T-helper 17 cell (primary cell): ENCODE results near the gene ANKRD44. TPM values are rescaled to one million over a fixed set of nuclear protein-coding genes. Genes with fewer than 3 reads are reported as not detected.
"Not testable (repeated sequence)": the region's sequence is repeated elsewhere in the genome, so short reads cannot be mapped to it uniquely, and the experiment has no call there.

Experiments used
- ATAC-seq: fragments of 150-1000 bp; cut with Tn5 transposase; 2 replicates; pipeline ENCODE4 v1.10.0; 2021; ENCODE audit warnings: mild to moderate bottlenecking, moderate library complexity
- DNase-seq, 3 donors: peaks; one replicate each; pipeline versions ENCODE4 v3.0.0 to v3.0.0-alpha.2; 2020 to 2021
- H3K9me3 ChIP-seq: one replicate; pipeline ENCODE4 v1.7.0; 2013; ENCODE audit warnings: low read length, mild to moderate bottlenecking; ENCODE audit not compliant: control insufficient read depth, poor library complexity, severe bottlenecking
- H3K27ac Mint-ChIP-seq: one replicate; pipeline ENCODE4 v1.8.0; 2022; ENCODE audit warnings: mild to moderate bottlenecking, moderate library complexity, mixed read lengths
- H3K27me3 Mint-ChIP-seq: one replicate; pipeline ENCODE4 v1.8.0; 2022; ENCODE audit warnings: mixed read lengths
- H3K36me3 Mint-ChIP-seq: one replicate; pipeline ENCODE4 v1.8.0; 2022; ENCODE audit warnings: low read depth, mixed read lengths
- H3K4me1 Mint-ChIP-seq: one replicate; pipeline ENCODE4 v1.8.0; 2022; ENCODE audit warnings: mild to moderate bottlenecking, mixed read lengths
- H3K4me3 Mint-ChIP-seq: one replicate; pipeline ENCODE4 v1.8.0; 2022; ENCODE audit warnings: mild to moderate bottlenecking, moderate library complexity, mixed read lengths
- total RNA-seq, 4 donors: library from RNA in 2 of 4; stranded (reverse) in 2 of 4; gene quantifications; one replicate each; pipeline ENCODE4 v1.2.3 and lab custom pipeline; 2022 to 2026

ANKRD44 gene
- total RNA-seq (100 to 1,000 TPM; 232 to 246 TPM), total RNA-seq (lab: John Stamatoyannopoulos, UW) (299 to 386 reads per million in 2 donors)

DNA sequence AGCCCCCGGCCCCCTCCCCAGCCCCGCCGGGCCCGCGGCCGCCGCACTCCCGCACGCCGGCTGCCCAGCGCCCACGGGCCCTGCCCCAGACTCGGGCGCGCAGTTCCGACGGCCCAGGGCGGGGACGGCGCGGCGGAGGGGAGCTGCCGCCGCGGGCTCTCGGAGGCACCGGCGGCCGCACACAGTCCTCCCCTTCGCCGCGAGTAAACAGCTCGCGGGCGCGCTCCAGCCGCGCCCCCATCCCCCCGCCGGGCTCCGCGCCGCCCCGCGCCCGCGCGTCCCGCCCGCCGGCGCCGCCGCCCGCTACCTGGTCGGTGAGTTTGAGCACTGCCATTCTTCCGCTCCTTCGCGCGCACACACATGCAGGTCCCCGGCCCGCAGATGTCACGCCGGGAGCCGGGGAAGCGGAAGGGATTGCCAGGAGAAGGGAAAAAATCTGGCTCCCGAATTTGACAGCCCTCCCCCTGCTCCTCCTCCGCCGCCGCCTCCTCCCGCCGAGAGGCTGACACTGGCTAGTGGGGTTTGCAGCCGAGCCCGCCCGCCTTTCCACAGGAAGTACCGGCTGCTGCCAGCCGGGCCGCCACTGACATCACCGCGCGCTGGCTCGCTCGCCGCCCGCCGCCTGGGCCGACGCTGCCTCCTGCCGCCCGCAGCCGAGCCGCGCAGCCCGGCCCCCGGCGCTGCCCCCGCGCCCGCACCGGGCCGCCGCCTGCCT, at the start of gene ANKRD44:
Gene ANKRD44 (minus strand): TSS at position 510 of the 715 bp plus-strand sequence. CDS start 176 bp downstream, at position 334.
- peak; percentile 84 for ATAC-seq
- H3K4me3 Mint-ChIP-seq = peak within 1 kb of the TSS; percentile 94

DNA sequence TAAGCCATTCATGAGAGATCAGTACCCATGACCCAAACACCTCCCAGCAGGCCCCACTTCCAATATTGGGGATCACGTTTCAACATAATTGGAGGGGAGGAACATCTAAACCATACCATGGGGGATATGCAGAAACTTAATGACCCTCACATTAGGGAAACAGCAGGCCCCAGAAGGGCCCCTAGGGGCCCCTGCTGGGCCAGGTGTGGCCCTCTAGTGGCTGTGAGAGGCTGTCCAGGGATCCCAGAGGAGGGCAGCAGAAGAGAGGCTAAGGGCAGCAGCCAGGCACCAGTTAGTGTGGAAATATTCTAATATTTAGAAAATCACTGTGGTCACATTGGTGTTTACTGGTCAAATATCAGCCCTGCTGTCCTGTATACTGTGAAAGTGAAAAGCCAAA, 49.3 kb upstream of the ANKRD44 start:
- Mint-ChIP-seq H3K36me3 (no peaks in the 10 kb centered on the region), H3K4me1 (peaks cover 16% of the 10 kb centered on the region), H3K27ac (peak overlapping the region; percentile 75), H3K27me3 (no peaks in the 10 kb centered on the region), H3K4me3 (no peak overlapping the region)
- no peak for DNase-seq
- no peak for ATAC-seq
- no peaks in the 10 kb centered on the region for H3K9me3 ChIP-seq

More for the DNA sequence above, at the start of gene ANKRD44:
- Mint-ChIP-seq H3K27me3 (no peaks in the 10 kb centered on the region), H3K27ac (peak within 1 kb of the TSS; percentile 99), H3K4me1 (peaks cover 46% of the 10 kb centered on the region), H3K36me3 (no peaks in the 10 kb centered on the region)
- peak; percentile 81 to 88 (median 85) for DNase-seq
- H3K9me3 ChIP-seq = no peaks in the 10 kb centered on the region

DNA sequence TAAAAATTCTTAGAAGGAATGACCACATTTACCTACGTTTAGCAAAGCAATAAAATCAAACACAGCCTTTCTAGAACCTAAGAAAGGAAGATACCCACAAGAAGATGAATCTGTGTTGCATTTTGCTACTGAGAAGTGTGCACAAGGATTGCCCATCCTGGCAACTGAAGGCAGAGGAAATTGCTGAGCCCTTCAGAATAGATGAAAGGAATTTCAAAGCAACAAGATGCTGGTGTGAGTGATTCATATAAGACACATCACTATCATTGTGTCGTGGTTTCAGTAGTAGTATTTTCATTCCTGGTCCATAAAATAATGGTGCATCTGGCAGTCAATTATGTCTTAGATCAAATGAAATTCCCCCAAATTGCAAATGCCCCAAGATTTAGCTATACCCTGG, 48.4 kb upstream of the ANKRD44 start:
- no peak for ATAC-seq

DNA sequence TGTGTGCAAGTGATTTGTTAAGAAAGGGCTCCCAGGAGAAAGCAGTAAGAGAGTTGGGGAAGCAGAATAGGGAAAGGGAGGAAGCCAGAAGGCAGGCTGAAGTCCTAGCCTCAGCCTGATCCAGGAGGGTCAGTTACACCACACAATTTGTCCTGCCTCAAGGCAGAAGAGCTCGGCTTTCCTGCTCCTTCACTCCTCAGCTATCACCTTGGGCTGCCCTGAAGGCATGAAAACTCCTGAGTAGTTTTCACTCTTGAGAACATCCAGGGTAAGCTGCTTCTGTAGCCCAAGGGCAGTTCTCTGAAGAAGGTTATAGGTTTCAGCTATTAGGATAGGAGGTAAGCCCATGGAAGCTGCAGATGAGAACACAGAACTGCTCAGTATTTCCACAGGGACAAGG, 47.4 kb upstream of the ANKRD44 start:
- ATAC-seq = no peak
- DNase-seq = no peak
- peaks cover 16% of the 10 kb centered on the region for H3K4me1 Mint-ChIP-seq
- no peak overlapping the region for H3K27ac Mint-ChIP-seq
- no peaks in the 10 kb centered on the region for H3K36me3 Mint-ChIP-seq
- H3K4me3 Mint-ChIP-seq = no peak overlapping the region
- H3K9me3 ChIP-seq = no peaks in the 10 kb centered on the region
- H3K27me3 Mint-ChIP-seq = no peaks in the 10 kb centered on the region

More for the DNA sequence above, 48.4 kb upstream of the ANKRD44 start:
- H3K9me3 ChIP-seq = no peaks in the 10 kb centered on the region
- Mint-ChIP-seq H3K27me3 (no peaks in the 10 kb centered on the region), H3K36me3 (no peaks in the 10 kb centered on the region), H3K4me3 (no peak overlapping the region), H3K4me1 (peaks cover 16% of the 10 kb centered on the region), H3K27ac (peak overlapping the region; percentile 75)
- DNase-seq = no peak

DNA sequence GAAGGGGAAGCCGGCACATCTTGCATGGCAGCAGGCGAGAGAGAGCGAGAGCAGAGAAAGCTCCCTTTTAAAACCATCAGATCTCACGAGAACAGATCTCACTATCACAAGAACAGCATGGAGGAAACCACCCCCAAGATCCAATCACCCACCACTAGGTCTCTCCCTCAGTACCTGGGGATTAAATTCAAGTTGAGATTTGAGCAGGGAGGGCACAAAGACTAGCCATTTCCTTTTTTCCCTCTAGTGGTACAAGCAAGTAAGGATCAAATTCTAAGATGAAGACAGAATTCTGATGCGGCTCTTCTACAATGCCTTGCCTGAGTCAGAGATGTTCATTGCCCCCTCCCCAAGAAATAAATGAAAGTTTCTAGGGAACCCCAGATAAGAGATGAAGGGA, 45.6 kb upstream of the ANKRD44 start:
- H3K9me3 ChIP-seq = no peaks in the 10 kb centered on the region
- peak; percentile 71 for ATAC-seq
- no peaks in the 10 kb centered on the region for H3K36me3 Mint-ChIP-seq
- no peak overlapping the region for H3K27ac Mint-ChIP-seq
- peaks cover 16% of the 10 kb centered on the region for H3K4me1 Mint-ChIP-seq
- no peaks in the 10 kb centered on the region for H3K27me3 Mint-ChIP-seq
- no peak for DNase-seq
- H3K4me3 Mint-ChIP-seq = no peak overlapping the region

DNA sequence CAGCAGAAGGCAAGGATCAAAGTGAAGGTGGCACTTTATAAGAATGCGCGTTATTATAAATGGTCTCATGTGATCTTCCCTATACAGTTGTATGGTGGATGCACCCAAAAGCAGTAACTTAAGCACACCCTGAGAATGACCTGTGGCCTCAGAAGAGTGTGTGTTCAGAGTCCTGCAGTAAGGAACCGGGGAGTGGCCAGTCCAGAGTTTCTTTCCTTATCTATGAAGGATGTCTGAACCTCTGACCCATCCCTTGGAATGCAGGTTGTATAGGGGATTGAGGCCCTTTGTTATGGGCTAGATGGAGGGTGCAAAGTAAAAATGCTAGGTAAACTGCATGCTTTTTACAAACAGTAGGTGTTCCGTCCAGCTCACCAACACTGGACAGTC, 43.6 kb upstream of the ANKRD44 start:
- DNase-seq (no peak), ATAC-seq (no peak)
- H3K27me3 Mint-ChIP-seq = no peaks in the 10 kb centered on the region
- H3K36me3 Mint-ChIP-seq = no peaks in the 10 kb centered on the region
- H3K4me3 Mint-ChIP-seq = no peak overlapping the region
- no peak overlapping the region for H3K27ac Mint-ChIP-seq
- H3K9me3 ChIP-seq = no peaks in the 10 kb centered on the region
- H3K4me1 Mint-ChIP-seq = peaks cover 16% of the 10 kb centered on the region

DNA sequence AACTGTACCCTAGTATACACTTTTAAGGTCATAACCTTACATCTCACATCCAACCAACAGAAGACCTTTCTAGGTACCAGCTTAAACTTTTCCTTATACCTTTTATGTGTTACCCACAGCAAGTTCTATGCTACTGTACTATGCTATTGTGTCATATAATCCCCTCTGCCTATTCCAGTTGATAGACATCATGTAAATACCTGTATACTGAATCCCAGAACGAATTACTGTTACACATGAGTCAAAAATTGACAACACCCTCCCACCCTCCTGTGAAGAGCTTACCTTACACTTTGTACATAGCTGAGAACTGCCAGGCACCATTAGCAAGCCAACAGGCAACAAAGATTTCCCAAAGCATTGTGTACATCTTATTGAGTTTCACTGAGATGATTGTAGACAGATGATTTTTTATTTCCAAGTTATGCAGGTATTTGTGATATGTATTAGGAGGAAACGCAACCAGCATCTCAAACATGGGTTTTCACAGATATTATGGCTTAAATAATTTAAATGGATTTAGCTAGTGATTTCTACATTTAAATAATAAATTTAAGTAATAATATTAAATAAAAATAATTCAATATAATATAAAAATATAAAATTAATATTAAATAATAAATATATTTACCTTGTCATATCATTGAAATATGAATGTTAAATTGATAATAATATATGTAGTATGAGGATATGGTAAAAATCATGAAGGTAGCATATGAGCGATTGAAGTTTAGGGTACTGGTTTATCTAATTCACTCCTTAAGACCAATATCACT, 43.0 kb upstream of the ANKRD44 start:
- ATAC-seq = no peak
- H3K27me3 Mint-ChIP-seq = no peaks in the 10 kb centered on the region
- no peaks in the 10 kb centered on the region for H3K36me3 Mint-ChIP-seq
- H3K9me3 ChIP-seq = no peaks in the 10 kb centered on the region
- peaks cover 11% of the 10 kb centered on the region for H3K4me1 Mint-ChIP-seq
- H3K27ac Mint-ChIP-seq = no peak overlapping the region
- no peak for DNase-seq
- no peak overlapping the region for H3K4me3 Mint-ChIP-seq

DNA sequence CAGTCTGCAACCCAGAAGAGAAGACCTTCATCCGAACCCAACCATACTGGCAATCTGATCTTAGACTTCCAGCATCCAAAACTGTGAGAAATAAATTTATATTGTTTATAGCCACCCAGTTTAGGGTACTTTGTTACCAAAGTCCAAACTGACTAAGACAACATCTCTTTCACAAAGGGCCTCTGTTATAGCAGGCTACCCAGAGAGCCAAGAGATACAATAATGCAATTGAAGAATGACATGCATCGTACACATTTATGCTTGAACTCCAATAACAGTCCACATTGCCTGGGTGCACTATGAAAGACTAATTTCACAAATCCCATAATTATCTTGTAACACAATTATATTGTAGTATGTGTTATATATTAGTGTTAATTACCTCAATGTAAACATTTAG, 39.1 kb upstream of the ANKRD44 start:
- peaks cover 6% of the 10 kb centered on the region for H3K4me1 Mint-ChIP-seq
- no peak overlapping the region for H3K4me3 Mint-ChIP-seq
- H3K27me3 Mint-ChIP-seq = no peaks in the 10 kb centered on the region
- ATAC-seq = no peak
- no peak overlapping the region for H3K27ac Mint-ChIP-seq
- no peak for DNase-seq
- H3K9me3 ChIP-seq = no peaks in the 10 kb centered on the region
- no peaks in the 10 kb centered on the region for H3K36me3 Mint-ChIP-seq

DNA sequence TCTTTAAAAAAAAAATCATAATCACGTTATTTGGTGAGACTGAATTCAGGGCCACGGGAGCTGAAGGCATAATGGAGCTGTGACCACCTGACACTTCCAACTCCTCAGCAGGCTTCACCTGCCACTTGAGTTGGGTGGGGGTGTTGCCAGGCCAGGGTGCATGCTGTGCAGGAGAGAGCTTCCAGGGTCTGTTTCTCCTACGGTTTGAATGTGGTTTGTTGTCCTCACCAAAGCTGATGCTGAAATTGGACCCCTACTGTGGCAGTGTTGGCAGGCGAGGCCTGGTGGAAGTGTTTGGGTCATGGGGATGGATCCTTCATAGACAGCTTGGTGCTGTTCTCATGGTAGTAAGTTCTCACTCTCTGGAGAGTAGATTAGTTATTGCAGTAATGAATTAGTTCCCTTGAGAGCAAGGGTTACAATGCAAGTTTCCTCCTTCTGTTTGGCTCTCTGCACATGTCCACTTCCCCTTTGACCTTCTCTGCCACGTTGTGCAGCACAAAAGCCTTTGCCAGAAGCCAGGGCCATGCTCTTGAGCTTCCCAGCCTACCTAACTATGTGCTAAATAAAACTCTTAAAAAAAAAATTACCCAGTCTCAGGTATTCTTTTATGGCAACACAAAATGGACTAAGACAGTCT, 38.3 kb upstream of the ANKRD44 start:
- Mint-ChIP-seq H3K4me1 (peaks cover 6% of the 10 kb centered on the region), H3K27ac (no peak overlapping the region), H3K36me3 (no peaks in the 10 kb centered on the region), H3K4me3 (no peak overlapping the region), H3K27me3 (no peaks in the 10 kb centered on the region)
- DNase-seq (no peak), ATAC-seq (no peak)
- H3K9me3 ChIP-seq = no peaks in the 10 kb centered on the region

DNA sequence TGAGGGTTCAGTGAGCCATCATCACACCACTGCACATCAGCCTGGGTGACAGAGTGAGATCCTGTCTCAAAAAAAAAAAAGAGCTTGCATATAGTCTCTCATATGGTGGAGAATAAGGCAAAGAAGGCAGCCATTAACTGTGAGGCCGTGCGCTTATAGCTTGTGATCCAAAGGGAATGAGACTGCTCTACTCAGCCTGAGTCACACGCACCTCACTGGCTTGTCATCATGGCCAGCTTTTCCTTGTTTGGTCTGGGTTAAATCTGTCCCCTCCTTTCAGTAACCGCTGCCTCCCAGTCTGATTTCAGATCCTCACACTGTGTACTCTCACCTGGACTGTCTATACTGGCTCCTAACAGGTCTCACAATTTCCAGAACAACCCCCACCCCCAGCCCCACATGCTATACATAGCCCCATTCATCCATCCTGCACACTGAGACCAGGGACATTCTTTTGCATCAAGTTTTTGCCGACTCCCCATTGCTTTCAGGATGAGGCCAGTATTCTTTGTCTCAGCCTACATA, 35.3 kb upstream of the ANKRD44 start:
- peaks cover 9% of the 10 kb centered on the region for H3K4me1 Mint-ChIP-seq
- no peak for DNase-seq
- H3K4me3 Mint-ChIP-seq = no peak overlapping the region
- no peak for ATAC-seq
- peaks cover 2% of the 10 kb centered on the region for H3K36me3 Mint-ChIP-seq
- no peaks in the 10 kb centered on the region for H3K9me3 ChIP-seq
- H3K27me3 Mint-ChIP-seq = no peaks in the 10 kb centered on the region
- H3K27ac Mint-ChIP-seq = peak overlapping the region; percentile 49

DNA sequence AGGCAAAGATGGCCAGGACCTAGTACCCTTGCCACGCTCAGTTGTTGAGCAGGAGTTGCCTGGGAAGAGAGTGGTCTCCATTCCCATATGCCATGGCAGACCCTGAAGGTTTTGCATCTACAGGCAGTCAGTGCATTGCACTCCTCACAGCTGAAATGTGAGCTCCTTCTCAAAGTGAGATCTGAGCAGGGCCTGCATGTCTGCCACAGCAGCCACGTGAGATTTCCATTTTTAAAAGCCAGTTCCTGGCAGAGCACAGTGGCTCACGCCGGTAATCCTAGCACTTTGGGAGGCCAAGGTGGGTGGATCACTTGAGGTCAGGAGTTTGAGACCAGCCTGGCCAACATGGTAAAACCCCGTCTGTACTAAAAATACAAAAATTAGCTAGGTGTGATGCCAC, 33.4 kb upstream of the ANKRD44 start:
- not testable (repeated sequence) for DNase-seq, ATAC-seq, H3K27ac Mint-ChIP-seq, H3K4me3 Mint-ChIP-seq, H3K9me3 ChIP-seq, H3K36me3 Mint-ChIP-seq, H3K27me3 Mint-ChIP-seq
- peaks cover 14% of the 10 kb centered on the region for H3K4me1 Mint-ChIP-seq

DNA sequence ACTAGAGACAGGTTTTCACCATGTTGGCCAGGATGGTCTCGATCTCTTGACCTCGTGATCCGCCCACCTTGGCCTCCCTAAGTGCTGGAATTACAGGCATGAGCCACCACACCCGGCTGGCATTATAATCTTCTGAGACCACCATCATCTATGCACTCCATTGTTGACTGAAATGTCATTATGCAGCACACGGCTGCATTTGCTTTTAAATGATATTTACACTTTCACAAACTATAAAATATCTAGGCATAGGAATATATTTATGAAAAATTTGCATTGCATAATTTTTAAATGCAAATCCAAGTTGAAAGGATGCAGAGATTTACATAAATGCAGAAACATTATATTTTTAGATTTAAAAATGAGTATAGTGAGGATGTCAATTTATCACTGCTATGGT, 30.0 kb upstream of the ANKRD44 start:
- H3K9me3 ChIP-seq = no peaks in the 10 kb centered on the region
- Mint-ChIP-seq H3K4me3 (no peak overlapping the region), H3K27ac (no peak overlapping the region), H3K27me3 (no peaks in the 10 kb centered on the region), H3K4me1 (peaks cover 13% of the 10 kb centered on the region), H3K36me3 (peaks cover 2% of the 10 kb centered on the region)
- no peak for ATAC-seq
- DNase-seq = no peak
